Left renal pelvis (tissue), 4 donors: Measurements from ENCODE around the gene KCNMA1. TPM values are rescaled to one million over a fixed set of nuclear protein-coding genes. Genes with fewer than 3 reads are reported as not detected.

Experiments
- DNase-seq, 4 donors: peaks; one replicate each; pipeline ENCODE4 v3.0.0-alpha.2; 2013; ENCODE audit warnings: low read depth in 4 of 4, low spot score in 3 of 4
- polyA plus RNA-seq, 4 donors: library from polyadenylated mRNA; unstranded; fragments of 120-200 nt; gene quantifications; one replicate each; pipeline ENCODE4 v1.2.1, GENCODE V29; 2013; ENCODE audit not compliant: insufficient read length in 4 of 4

KCNMA1 gene
- polyA plus RNA-seq, 4 donors, result 3.3 to 4.9 (median 4.4) TPM

DNA sequence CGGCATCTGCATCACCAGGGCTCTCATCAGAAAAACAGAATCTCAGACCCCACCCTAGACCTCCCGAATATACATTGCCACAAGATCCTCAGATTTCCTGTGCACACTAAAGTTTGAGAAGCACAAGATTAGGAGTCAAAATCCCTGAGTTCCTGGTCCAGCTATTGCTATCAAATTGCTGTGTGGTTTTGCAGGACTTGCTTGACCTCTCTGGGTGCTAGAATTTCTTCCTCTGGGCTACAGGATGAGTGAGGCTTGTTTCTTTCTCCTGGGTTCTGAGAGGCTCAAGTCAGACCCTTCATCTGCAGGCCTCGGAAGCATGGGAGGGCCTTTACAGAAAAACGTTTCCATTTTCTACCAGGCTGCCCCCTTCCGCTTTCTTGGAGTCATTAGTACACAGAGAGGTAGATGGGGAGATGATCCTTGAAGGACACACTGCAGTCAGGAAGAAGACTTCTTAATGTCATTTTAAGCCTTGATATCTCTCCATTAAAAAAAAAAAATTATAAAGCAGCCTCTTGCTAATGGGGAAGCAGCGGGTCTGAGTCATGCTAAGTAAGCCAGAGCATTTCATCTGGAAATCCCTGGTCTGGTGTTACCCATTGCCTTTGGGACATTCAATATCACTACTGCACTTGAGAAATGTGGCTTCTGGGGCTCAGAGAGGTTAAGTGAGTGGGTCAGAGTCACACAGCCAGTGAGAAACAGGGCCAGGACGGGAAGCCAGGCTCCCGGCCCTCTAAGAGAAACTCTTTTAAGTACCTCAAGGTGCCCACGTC lies 173.5 kb downstream of the KCNMA1 start:
- DNase-seq, result no peak

DNA sequence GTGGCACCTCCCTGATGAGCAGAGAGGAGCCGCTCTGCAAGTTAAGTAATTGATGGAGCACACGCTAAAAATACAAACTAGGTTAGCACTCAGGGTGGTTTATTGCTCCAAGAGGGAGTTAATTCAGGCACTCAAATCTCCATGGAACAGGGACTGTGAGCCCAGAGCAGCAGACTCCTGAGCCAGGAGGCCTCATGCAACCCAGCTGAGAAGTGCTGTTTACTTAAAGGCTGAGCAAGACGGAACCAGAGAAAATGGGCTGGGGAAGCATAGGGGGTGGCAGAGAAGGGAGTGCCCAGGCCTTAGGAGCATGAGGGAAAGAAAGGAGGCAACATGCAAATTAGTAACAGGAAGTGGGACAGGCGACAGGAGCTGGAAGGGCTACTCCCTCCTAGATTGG lies 174.1 kb downstream of the KCNMA1 start:
- DNase-seq, result no peak

DNA sequence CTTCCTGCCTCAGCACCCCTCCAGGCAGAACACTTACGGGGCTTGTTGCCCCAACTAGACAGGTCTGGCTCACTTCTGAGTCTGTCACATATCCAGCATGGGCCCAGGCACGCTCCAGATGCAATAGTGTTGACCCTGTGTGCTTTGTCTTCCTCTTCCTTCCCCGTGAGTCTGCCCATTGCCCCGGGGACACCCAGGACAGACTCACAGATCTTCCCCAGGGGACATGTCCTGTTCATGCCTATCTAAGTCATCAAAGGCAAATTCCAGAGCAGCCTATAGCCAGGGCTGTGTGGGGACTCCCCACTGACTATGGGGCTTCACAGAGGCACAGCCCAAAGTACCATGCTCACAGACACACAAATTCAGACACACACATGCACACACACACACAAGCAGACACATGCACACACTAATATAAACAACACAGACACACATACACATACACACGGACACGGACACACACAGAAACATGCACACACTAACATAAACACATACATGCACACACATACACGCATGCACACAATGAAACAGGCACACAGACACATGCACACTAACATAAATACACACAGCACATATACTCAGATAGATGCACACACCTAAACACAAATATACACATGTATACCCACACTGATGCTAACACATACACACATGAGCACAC lies 175.8 kb downstream of the KCNMA1 start:
- no peak for DNase-seq

DNA sequence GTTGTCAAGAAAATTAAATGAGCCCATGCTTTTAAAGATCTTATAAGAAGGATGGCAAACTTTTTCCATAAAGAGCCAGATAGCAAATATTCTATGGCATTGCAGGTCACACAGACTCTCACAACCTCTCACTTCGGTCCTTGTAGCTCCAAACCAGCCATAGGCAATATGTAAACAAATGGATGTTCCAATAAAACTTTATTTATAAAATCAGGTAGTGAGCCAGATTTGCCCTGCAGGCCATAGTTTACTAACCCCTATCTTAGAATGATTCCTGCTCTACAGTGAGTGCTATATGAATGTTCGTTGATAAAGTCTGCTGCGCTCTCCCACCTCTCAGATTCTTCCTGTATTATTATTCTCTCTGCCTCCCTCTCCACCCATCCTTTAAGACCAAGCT lies 177.7 kb downstream of the KCNMA1 start:
- no peak for DNase-seq

DNA sequence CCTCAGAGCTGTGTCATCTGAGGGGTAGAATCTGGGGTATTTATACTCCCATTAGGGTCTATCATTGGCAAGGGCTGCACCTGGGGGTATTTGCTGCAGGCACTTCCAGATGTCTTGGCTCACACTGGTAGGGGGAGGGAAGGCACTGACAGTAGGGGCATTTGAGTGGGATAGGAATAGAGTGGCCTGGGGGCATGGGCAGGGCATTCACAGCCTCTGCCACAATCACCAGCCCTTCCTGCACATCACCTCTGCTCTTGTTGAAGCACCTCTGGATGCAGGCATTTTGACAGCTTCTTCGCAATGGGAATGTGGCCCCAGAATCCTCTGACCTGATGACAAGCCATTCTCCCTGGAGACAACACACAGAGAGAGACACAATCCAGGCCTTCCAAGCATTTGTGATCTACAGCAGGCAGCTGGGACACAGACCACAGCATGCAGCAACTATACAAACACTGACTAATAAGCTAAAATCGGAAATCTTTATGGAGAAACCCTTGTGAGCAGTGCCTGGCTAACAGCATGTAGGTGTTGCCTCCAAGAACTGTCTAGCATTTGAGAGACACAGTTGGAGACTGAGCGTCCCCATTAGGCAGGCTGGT lies 178.5 kb downstream of the KCNMA1 start:
- DNase-seq, result no peak

DNA sequence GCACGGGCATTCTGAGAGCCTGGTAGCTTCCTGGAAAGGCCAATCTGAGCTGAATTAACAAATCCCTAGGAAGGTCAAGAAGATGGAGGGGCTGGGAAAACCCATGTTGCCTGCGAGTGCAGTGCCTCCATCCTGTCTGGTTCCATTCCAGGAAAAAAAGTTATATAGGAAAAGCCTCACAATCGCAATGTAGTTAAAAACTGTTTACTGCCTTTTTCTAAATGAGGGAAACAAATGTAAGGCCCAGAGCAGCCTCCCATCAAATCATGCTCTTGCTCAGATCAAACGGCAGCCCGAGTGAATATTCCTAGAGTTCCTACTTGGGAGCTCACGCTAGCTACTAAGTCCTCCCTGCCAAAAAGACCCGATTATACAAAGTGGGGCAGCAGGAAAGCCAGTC lies 179.9 kb downstream of the KCNMA1 start:
- no peak for DNase-seq

DNA sequence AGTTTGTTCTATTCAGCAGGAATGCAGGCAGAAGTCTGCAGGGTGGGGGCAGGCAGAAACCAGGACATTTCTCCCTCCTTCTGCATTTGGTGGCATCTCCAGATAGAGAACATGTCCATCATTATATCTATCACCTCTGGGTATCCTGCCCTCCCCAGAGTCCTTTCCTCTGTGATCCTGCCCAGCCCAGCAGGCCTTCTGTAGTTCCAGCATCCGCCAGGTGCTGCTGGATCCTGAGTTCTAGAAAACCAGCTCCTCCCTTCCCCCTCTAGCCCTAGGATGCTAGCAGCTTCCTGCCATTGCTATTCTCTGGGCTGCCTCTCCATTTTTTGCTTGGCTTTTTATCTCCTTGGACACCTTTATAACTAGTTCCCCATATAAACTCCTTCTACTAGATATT lies 180.3 kb downstream of the KCNMA1 start:
- no peak for DNase-seq

DNA sequence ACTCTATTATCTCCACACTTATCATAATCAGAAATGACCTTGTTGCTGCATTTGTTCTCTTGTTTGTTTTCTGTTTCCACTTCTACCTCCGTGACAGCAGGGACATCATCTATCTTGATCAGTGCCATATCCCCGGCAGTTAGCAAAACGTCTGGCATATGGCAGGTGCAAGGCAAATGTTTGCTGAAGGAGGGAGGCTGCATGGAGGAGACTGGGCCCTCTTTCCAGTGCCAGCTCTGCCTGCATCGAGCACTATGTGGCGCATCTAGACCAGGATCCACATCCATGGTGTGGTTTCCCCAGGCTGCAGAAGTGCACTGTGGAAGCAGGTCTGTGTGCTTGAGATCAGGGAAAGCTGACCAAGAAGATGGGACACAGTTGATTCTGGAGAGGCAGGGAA lies 181.2 kb downstream of the KCNMA1 start:
- DNase-seq, result no peak

DNA sequence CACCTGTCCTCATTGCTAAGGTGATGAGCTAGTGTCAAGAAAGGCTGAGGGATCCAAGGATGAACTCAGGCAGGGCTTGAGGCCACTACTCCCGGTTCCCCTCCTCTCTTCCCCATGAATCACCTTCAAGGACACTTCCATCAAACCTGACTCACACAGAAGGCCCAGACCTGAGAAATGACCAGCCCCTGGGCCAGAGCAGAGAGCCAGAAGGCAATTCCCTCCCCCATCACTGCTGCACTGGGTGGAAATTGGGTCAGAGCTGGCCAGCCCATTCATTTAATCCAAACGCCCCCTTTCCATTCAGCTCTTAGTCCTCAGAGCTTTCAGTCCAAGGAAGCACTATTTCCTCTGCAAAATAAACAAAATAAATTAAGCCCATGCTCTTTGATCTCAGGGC lies 182.0 kb downstream of the KCNMA1 start:
- DNase-seq, result no peak

DNA sequence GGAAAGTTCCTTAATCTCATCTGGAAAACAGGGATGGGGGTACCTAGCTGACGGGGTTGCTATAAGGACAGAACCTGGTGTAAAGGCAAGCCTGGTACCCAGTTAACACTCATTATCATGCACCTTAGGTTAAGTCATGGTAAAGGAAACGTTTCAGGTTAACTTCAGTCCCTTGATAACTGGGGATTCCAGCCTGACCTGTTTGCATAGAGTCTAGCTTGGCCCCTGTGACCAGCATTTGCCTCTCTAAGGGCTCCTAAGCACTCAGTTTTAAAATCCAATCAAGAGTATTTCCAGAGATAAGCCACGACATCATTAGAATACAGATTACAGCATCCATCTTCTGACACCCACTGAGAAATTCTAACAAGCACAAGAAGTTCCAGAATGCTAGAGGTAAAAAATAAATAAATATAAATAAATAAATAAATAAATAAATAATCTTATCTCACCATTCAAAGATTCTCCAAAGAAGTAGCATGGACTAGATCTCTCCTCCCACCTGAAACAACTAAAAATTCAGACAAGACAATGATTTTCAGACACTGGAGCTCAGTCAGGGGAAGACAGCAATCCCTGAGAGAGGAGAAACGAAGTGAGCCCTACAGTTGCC lies 184.6 kb downstream of the KCNMA1 start:
- no peak for DNase-seq

DNA sequence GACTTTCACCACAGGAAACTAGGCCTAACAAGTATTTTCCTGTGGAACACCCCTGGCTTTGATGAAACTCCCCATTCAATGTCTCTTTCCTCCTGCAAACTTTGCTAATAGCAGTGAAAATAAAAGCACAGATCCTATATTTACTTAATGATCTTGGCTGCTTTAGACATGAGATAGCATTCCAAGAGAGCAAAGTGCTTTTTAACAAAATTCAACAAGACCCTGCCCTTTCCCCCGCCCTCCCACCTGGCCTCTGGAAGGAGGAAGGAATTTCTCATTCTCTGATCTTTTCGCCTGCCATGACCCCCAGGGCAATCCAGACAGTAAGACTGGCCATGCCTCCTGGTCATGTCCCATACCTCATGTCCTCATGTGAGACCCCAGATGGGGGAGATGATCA lies 185.7 kb downstream of the KCNMA1 start:
- no peak for DNase-seq

DNA sequence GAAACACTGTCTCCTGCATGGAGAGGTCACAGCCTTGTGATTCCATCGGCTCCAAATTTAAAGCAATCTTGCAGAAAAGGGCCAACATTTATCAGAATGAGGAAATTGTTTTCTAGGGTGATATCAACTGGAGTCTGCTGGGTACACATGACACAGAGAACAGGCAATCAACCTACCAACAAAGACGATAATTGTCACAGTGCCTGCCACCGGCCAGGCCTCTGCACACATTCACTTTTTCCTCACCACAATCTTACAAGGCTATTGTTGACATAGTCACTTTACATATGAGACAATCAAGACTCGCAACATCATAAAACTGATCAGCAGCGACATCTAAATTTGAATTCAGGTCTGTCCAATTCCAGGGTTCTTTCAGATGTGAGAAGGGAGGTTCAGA lies 189.4 kb downstream of the KCNMA1 start:
- no peak for DNase-seq

DNA sequence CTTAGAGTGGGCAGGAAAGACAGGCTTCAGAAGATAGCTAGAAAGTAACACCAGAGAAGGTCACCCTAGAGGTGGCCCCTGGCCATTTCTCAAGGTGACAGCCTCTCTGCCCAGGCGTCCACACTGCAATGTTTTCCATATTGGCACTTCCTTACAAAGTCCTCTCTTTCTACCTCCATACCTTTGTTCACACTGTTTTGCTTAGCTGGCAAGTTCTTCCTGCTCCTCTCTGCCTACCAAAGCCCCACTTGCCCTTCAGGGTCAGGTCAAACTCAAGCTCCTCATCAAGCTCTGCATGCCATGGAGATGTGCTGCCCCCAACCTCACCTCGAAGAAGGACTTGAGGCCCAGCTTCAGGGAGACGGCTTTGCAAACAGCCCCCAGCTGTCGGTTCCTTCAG lies 190.9 kb downstream of the KCNMA1 start:
- DNase-seq, result no peak

DNA sequence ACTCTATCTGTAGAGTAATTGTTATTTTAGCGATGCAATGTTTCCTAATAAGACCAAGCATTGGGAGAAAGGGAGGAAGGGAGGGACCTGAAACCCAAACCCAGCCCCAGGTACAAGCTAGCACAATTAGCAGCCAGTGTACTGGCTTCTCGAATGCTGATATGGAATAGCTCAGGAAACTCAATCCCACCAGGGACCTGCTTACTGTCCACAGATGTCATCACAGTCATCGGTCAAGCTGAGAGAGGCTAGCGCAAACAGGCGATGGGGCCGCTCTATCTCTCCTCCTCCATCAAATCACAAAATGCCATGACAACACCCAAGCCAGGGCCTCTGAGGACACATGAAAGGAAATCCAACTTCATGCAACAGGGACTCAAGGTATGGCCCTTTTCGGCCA lies 192.1 kb downstream of the KCNMA1 start:
- no peak for DNase-seq

DNA sequence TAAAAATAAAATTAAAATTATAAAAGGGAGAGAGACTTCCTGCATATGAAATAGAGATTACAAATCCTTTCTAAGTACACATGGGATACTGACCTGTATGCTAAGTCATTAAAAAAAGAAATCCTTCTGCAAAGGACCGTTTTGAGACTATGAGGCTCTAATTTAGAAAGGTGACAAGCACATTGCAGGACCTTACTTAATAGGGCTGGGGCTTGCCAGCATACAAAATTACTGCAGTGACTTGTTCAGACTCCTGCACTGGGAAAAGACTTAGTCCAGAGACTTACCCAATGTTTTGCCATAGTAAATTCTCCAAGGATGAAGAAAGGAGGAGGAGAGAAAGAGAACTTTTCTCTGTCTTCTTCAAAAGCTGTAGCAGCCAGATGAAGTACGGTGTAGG lies 193.6 kb downstream of the KCNMA1 start:
- no peak for DNase-seq

DNA sequence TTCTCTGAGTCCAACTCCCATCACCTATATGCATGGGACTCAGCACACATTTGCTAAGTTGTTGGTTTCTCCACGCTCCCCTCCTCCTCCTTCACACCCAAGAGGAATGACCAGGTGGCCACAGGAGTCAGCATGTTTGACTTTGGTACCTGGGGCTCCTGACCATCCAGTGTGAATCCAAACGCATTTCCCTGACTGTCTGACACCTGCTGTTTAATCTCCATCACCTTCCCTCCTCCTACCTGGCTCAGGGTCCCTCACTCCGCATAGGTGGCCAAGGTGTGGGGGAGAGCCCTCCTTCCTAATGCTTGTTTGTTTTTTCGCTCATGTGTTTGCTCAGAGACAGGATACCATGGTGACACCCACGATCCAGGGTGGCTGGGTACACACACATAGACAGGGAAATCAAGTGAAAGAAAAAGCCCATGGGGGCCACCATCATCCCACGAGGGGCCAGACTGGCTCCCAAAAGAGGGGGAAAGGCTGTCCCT lies 194.9 kb downstream of the KCNMA1 start:
- no peak for DNase-seq

DNA sequence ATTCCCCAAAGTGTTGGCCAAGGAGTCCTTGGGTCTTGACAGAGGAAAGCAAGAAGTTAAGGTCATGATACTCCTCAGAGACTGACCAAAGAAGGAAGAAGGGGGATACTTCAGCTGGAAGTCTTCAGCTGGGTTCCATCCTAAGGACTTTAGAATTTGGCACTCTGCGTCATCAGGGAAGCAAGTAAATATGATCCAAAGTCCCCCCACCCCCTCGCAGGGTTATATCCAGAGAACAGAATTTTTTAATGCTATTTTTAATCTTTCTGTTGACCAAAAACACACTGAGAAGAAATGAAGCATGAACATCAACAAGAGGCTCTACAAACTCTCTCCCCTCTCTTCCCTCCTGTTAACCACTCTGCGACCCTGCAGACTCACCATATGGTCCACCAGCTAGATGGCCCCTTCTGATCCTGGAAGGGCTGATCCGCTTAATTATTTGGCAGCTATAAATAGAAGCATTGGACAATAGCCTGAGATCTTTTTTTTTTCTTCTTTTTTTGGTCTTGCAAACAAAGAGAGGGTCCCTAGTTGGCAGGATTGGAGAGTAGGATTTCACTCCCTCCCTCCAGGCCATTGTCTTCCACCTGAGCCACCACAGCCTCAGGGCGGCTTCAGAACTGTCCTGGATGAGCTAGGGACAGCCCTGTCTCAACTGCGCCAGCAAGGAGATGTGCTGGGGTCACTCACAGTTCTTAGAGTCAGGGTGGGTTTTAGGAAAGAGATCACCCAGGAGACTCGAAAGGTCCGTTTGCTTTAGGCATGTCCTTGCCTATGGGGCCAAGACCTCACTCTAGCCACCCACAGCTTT lies 196.0 kb downstream of the KCNMA1 start:
- no peak for DNase-seq

DNA sequence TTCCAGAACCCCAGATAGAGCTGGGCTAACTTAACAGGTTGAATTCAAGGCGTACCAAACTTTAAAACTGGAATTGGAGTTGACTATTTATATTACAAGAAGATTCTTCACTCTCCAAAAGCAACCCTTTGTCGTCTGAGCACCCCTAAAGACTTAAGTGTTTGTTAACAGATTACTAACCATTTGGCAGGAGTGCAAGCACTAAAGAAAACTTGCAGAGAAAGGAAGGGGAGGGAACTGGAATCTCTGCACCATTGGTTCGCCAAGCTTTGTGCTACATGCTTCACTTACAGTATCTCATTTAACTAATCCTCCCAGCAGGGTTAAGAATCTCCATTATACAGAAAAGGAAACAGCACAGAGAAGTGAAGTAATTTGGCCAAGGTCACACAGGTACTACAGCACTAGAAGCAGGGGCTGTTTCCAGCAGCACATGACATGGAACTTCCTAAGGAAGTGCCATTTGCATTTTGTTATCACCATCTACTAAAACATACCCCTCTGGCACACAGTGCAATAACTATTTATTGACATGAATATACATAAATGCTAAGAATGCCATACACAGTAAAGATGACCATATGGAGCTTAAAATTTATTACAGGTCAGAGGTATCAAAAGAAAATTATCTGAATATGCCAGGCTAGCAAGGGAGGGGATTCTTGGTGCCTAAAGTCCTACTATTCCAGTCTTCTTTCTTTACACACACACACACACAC lies 201.2 kb downstream of the KCNMA1 start:
- DNase-seq, result no peak

DNA sequence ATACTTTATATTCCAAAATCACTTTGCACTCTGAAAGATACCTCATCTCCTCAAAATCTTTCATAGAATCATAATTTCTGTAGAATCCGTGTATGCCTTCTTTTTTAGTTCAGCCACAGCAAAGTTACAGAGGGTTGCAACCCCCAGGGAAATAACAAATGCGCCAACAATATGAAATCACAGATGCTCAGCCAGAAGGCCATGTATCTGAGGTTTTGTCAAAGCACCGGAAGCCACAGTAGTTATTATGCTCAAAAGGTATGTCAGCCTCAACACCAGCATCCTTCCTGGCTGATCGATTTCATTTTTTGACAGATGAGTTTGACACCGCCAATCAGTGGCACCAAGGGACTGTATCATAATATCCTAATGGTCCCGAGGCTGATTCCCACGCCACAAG lies 204.1 kb downstream of the KCNMA1 start:
- DNase-seq, result no peak
